CD4-positive, alpha-beta T cell treated with Interleukin-6 at 100 ng/mL for 8 hours (primary cell): ENCODE measurements around the gene IL34.
"Not testable (repeated sequence)": the region's sequence is repeated elsewhere in the genome, so short reads cannot be mapped to it uniquely, and the experiment has no call there.

Source experiments
- DNase-seq: peaks from one replicate; pipeline ENCODE4 v3.0.0-alpha.2; 2020; ENCODE audit warnings: mixed read lengths, low spot score

Gene IL34

GRCh38 chr16:70658921-70659320 lies 12.6 kb downstream of the IL34 start:
- DNase-seq: no peak

GRCh38 chr16:70659546-70659945 lies 13.2 kb downstream of the IL34 start:
- no peak for DNase-seq

- DNase-seq: no peak
These were observed 13.8 kb downstream of the IL34 start for GRCh38 chr16:70659953-70660671.

- DNase-seq: no peak
These were observed 14.5 kb downstream of the IL34 start for GRCh38 chr16:70660672-70661350.

DNA sequence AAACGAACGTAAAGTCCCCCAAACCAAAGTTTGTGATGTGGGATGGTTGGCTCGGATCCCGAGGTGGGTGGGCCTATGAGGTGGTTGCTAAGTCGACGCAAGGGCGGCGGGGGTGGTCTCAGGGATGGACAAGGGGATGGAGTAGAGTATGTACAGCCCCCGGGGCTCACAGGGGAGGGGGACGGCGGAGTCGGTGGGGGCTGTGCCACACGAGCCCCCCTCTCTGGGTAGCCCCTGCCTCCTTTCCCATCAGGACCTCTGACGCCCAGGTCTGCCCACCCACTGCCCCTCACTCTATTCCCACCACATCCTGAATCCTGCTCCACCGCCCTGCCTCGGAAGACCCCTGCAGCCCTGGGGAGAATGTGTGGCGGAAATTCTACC lies 15.2 kb downstream of the IL34 start:
- no peak for DNase-seq

- no peak for DNase-seq
These were observed 15.7 kb downstream of the IL34 start for GRCh38 chr16:70661918-70662641.

- DNase-seq: no peak
These were observed 16.7 kb downstream of the IL34 start for GRCh38 chr16:70662991-70663523.

DNA sequence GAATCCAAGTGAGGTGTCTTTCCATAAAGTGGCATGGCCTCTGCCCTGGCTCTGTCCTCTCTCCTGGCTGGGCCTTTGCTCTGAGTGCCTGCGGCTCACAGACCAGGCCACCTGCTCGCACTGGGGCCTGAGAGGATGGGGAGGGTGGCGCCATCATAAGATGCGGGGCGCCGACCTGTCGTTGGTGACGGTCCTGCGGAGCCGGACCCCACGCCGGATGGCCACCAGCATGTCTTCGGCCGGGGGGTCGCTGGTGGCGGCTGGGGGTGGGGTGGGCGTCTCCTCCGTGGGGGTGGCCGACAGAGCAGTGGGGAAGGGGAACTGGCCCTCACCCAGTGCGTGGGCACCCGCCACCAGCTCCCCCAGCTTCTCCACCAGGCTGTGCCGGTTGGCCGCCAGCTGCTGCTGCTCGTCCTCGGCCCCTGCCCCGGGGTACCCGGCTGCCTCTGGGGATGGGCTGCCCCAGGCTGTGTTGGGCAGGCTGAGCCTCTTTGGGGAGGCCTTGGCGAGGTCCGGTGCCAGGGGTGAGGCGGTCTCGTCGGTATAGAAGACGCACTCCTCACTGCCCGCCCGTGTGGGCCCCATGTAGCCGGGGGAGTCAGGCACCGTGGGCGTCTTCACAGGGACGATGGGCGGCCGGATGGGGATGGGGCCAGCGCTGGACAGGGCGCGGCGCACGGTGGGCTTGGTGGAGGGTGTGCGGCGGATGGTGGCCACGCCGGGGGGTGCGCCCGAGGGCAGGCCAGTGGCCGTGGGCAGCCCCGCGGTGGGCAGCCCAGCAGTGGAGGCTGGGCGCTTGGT lies 17.4 kb downstream of the IL34 start:
- no peak for DNase-seq

DNA sequence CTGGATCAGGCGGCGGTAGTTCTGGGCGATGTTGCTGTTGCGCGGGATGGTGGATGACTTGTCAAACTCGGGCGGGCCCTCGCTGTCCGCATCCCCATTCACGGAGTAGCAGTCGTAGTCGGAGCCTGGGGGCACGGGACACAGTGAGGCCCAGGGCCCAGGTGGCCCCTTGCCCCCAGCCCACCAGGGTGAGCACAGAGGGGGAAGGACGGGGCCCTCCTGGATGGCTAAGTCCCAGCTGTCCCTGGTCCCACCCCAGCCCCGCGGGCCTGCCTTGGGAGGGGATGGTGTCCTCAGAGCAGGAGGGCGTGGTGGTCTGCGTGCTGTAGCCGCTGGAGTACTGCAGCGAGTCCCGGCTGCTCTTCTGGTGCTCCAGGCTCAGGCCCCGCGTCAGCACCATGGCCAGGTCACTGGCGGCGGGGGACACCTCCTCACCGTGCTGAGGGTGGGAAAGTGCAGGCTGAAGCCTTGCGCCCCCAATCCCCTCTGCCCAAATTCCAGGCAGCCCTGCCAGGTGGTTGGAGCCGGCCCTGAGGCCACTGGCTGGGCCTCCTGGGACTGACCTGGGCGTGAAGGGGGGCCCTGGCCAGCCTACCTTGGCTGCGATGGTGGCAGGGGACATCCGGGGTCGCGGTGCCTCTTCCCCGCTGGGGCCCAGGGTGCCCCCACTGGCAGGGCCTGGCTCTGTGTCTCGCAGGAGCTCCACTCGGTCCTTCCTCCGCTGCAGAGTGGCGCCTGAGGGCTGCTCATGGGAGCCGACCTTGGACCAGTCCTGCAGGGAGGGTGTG lies 18.2 kb downstream of the IL34 start:
- no peak for DNase-seq

DNA sequence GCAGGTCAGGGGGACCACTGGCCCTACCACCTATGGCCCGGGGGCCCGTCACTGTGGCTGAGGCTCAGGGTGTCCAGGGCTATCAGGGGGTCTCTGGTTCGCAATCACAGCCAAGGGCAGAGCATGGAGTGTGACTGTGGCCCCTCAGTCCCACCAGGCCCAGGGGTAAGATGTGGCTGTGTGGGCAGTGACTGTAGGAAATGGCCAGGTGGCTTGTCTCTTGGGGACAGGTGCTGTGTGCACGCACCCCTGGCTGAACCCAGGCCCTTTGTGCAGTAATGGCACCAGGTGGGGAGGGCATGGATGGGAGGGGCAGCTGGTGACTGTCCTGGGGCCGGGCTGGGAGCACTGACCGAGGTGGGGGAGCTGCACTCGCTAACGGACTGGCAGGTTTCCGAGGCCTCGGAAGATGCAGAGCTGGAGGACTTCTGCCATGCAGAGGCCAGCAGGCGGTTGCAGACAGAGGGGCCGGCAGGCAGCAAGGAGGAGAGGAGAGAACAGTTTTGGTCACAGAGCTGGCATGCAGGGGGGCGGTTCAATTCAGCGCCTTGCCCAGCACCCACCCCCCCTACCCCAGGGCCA lies 18.8 kb downstream of the IL34 start:
- no peak for DNase-seq

GRCh38 chr16:70665806-70666735 lies 19.7 kb downstream of the IL34 start:
- DNase-seq: no peak

DNA sequence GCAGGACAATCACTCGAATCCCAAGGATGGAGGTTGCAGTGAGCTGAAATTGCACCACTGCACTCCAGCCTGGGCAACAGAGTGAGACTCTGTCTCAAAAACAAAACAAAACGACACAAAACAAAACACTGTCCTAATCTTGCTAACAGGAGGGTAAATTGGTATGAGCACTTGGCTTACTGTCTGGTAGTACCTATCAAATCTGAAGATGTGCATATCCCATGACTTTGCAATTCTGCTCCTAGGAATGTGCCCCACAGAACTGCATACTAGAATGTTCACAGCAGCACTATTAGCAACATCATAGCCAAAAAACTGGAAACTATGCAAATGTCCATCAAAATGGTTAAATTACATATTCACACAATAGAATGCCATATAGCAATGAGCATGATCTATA lies 23.8 kb downstream of the IL34 start:
- no peak for DNase-seq

- not testable (repeated sequence) for DNase-seq
These were observed 24.6 kb downstream of the IL34 start for GRCh38 chr16:70670938-70671337.

DNA sequence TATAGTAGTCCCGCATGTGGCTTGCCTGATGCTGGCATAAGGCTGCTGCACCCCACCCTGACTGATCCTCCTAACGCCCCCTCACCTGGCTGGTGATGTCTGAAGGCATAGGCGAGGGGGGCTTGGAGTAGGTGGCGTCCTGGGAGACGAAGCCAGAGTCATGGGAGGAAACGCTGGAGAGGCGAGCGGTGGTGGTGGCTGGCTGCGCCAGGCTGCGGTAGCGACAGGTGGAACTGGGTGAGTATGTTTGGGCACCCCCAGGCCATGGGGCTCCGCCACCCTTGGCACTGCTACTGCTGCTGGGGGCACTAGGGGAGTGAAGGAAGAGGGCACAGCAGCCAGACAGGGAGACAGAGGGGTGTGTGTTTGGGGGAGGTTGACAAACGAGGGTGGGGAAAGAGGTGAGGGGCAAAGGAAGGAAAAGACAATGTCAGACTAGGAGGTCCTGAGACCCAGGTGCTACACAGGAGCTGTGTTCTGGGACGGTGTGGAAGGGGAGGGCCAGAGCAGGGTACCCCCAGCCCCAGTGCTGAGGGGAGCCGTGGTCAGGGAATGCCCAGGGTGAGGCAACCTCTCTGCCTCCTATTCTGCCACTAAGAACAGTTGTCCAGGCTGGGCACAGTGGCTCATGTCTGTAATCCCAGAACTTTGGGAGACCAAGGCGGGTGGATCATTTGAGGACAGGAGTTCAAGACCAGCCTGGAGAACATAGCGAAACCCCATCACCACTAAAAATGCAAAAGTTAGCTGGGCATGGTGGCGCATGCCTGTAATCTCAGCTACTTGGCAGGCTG lies 28.1 kb downstream of the IL34 start:
- no peak for DNase-seq

DNA sequence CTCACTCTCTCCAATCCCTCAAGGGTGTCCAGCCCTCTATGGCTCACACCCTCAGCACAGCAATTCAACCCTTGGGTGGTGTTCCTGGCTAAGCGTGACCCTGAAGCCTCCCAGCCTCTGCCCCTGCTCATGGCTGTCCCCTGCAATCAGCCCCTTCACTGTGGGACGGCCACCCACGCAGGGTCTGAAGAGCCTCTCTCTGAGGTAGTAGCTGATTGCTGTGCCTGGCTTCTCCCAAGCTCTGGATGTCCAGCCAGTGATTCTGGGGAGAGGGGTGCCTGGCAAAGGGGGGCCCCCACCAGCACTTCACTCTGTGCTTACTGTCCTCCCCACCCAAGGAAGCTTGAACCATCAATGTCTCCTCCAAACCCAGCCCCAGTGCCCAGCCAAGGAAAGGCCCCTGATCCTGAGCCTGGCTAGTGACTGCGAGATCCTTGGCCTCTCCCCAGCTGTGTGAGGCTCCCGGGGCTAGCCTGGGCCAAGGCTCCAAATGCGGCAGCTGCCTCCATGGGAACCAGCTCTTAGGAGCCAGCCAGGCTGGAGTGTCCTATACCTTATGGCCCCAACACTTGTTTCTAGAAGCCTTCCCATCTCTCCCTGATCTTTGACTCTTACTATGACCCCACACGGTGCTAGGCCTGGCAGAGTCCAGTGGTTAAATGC lies 29.6 kb downstream of the IL34 start:
- DNase-seq: no peak

DNA sequence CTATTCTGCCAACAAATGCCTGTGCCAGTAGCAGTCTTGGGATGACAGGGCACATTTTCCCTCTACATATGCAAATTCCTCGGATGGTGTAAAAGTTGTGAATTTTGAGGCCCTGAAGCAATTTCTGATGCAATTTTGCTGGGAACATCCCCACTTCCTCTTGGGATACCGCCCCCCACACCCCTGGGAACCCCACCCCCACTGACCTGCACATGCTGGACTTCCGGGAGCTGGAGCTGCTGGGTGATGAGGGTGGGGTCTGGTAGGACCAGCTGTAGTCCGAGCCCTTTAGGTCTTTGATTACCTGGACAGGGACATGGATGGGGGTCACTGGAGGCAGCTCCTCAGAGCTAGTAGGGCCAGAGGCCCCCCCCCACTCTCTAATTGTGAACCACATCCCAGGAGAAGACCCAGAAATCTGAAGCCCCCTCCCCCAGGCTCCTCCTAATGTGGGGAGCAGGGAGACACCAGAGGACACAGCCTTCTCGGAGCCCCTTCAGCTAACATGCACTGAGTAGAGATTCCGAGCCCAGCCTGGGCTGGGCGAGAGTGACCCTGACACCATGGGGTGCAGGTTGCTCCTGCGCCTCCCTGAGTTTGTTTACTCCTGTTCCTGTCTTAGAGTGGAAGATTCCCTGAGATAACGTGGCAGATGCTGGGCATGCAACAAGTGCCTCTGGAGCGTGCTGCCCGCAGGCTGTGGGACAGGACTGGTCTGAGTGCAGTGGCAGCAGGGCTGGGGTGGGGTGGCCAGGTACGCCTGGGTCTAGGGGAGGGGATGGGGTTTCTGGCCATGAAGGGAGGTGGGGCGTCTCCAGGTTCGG lies 30.5 kb downstream of the IL34 start:
- no peak for DNase-seq

DNA sequence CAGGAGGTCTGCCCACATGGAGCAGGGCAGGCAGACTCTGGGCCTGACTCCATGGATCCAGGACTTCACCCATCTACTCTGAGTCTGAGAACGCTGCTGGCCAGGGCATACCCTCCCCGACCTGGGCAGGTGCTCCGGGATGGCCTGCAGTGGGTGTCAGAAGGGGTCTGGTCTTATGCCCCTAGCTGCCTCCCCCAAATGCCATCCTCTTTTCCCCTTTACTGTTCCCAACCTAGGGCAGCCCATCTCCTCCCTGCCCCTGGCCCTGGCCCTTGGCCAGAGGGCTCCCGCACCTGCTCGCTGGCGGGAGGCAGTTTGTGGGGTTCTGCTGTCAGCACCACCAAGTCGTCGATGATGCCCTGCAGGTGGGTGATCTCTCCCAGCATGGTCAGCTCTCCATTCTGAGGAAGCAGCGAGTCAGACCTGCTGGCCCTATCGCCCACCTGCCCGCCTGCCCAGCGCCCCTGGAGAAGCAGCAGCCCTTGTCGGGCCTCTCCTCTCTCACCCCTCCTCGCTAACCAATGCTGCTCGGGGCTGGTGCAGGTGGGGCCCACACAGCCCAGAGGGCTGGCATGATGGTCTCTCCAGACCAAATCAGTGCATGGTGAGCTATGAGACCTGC lies 31.3 kb downstream of the IL34 start:
- DNase-seq: no peak
